Neural progenitor cell (in vitro differentiated cells): ENCODE results near the gene LARGE1. TPM values are rescaled to one million over a fixed set of nuclear protein-coding genes. Genes with fewer than 3 reads are reported as not detected.

Experiments used
- DNase-seq: peaks from one replicate; pipeline ENCODE4 v3.0.0-alpha.2; 2016; ENCODE audit warnings: low spot score
- H2AFZ ChIP-seq: fragments of 200-600 bp; sonication (generic); replicated peaks from 2 replicates; pipeline ENCODE4 v1.6.1; 2016; ENCODE audit warnings: antibody characterized with exemption
- H3F3A ChIP-seq: fragments of 200-600 bp; sonication (generic); 2 replicates; pipeline ENCODE4 v1.6.1; 2016; ENCODE audit warnings: antibody characterized with exemption, low read depth
- H3K27ac ChIP-seq: fragments of 200-600 bp; sonication (generic); 2 replicates; pipeline ENCODE4 v1.5.1; 2016; ENCODE audit warnings: mild to moderate bottlenecking
- H3K27me3 ChIP-seq: fragments of 200-600 bp; sonication (generic); 2 replicates; pipeline ENCODE4 v1.6.1; 2016; ENCODE audit warnings: mild to moderate bottlenecking, moderate library complexity
- H3K36me3 ChIP-seq: fragments of 200-600 bp; sonication (generic); 2 replicates; pipeline ENCODE4 v1.5.1; 2016
- H3K4me1 ChIP-seq: fragments of 200-600 bp; sonication (generic); 2 replicates; pipeline ENCODE4 v1.6.1; 2016; ENCODE audit warnings: mixed run types
- H3K4me2 ChIP-seq: fragments of 200-600 bp; sonication (generic); 2 replicates; pipeline ENCODE4 v1.6.1; 2016
- H3K4me3 ChIP-seq: fragments of 200-600 bp; sonication (generic); 2 replicates; pipeline ENCODE4 v1.5.1; 2016
- H3K79me2 ChIP-seq: fragments of 200-600 bp; sonication (generic); 2 replicates; pipeline ENCODE4 v1.6.1; 2016; ENCODE audit warnings: low read depth
- H3K9ac ChIP-seq: fragments of 200-600 bp; sonication (generic); 2 replicates; pipeline ENCODE4 v1.6.1; 2016
- H3K9me3 ChIP-seq: fragments of 200-600 bp; sonication (generic); 2 replicates; pipeline ENCODE4 v1.5.1; 2016; ENCODE audit warnings: low read depth
- H4K20me1 ChIP-seq: fragments of 200-600 bp; sonication (generic); 2 replicates; pipeline ENCODE4 v1.6.1; 2016; ENCODE audit warnings: low read depth
- H3K27ac Mint-ChIP-seq: 3 replicates; pipeline ENCODE4 v1.8.0; 2021; ENCODE audit warnings: mixed read lengths
- H3K27me3 Mint-ChIP-seq: 2 replicates; pipeline ENCODE4 v1.8.0; 2022; ENCODE audit warnings: low read depth, mild to moderate bottlenecking, inconsistent platforms, moderate library complexity, mixed read lengths; ENCODE audit not compliant: insufficient read depth
- H3K36me3 Mint-ChIP-seq: 3 replicates; pipeline ENCODE4 v1.8.0; 2021; ENCODE audit warnings: mixed read lengths
- H3K4me1 Mint-ChIP-seq: 3 replicates; pipeline ENCODE4 v1.8.0; 2021; ENCODE audit warnings: mixed read lengths
- H3K4me3 Mint-ChIP-seq: 3 replicates; pipeline ENCODE4 v1.8.0; 2021; ENCODE audit warnings: mild to moderate bottlenecking, moderate library complexity, mixed read lengths
- H3K9me3 Mint-ChIP-seq: 3 replicates; pipeline ENCODE4 v1.8.0; 2020; ENCODE audit warnings: mixed read lengths
- CTCF ChIP-seq: fragments of 200-600 bp; sonication (generic); IDR thresholded peaks from 2 replicates; pipeline ENCODE4 v1.5.1; 2017; ENCODE audit warnings: antibody characterized with exemption, mild to moderate bottlenecking
- EZH2 ChIP-seq: fragments of 200-600 bp; sonication (generic); IDR thresholded peaks from 2 replicates; pipeline ENCODE4 v1.6.1; 2017; ENCODE audit warnings: antibody characterized with exemption, mild to moderate bottlenecking, moderate library complexity
- EZH2phosphoT487 ChIP-seq: fragments of 200-600 bp; sonication (generic); IDR thresholded peaks from 2 replicates; pipeline ENCODE4 v1.6.1; 2017; ENCODE audit warnings: antibody characterized with exemption
- total RNA-seq: library from RNA; depleted of rRNA; stranded (reverse); fragments of >200 nt; gene quantifications from 2 replicates; pipeline ENCODE4 v1.2.3, GENCODE V29; 2015; ENCODE audit warnings: low replicate concordance

The LARGE1 gene
- total RNA-seq, 1 donor from 2014 or later, result 24.9 TPM

GRCh38 chr22:33528183-33528582, 392.1 kb downstream of the LARGE1 start:
- H3F3A ChIP-seq, result no peaks in the 10 kb centered on the region
- H3K4me3 Mint-ChIP-seq, result no peak overlapping the region
- no peak overlapping the region for H3K4me3 ChIP-seq
- H3K27ac Mint-ChIP-seq, result no peak overlapping the region
- no peak overlapping the region for H2AFZ ChIP-seq
- H4K20me1 ChIP-seq, result no peaks in the 10 kb centered on the region
- no peak overlapping the region for H3K4me2 ChIP-seq
- TF ChIP-seq EZH2 (no peak), EZH2phosphoT487 (no peak), CTCF (no peak)
- peaks cover 9% of the 10 kb centered on the region for H3K4me1 ChIP-seq
- H3K27me3 Mint-ChIP-seq, result no peaks in the 10 kb centered on the region
- H3K36me3 Mint-ChIP-seq, result peaks cover 3% of the 10 kb centered on the region
- no peak overlapping the region for H3K27ac ChIP-seq
- H3K9me3 Mint-ChIP-seq, result peaks cover 1% of the 10 kb centered on the region
- no peak overlapping the region for H3K9ac ChIP-seq
- no peaks in the 10 kb centered on the region for H3K79me2 ChIP-seq
- H3K27me3 ChIP-seq, result no peaks in the 10 kb centered on the region
- H3K4me1 Mint-ChIP-seq, result peaks cover 26% of the 10 kb centered on the region
- DNase-seq, result no peak
- H3K9me3 ChIP-seq, result no peaks in the 10 kb centered on the region
- H3K36me3 ChIP-seq, result no peaks in the 10 kb centered on the region

GRCh38 chr22:33526434-33527107, 393.7 kb downstream of the LARGE1 start:
- Mint-ChIP-seq H3K27me3 (no peaks in the 10 kb centered on the region), H3K4me1 (peaks cover 26% of the 10 kb centered on the region), H3K4me3 (no peak overlapping the region), H3K9me3 (peaks cover 2% of the 10 kb centered on the region), H3K36me3 (peaks cover 9% of the 10 kb centered on the region), H3K27ac (no peak overlapping the region)
- Histone ChIP-seq H3F3A (no peaks in the 10 kb centered on the region), H3K4me2 (no peak overlapping the region), H3K9me3 (no peaks in the 10 kb centered on the region), H4K20me1 (no peaks in the 10 kb centered on the region), H3K36me3 (no peaks in the 10 kb centered on the region), H3K27ac (no peak overlapping the region), H3K9ac (no peak overlapping the region), H3K4me3 (no peak overlapping the region), H3K27me3 (no peaks in the 10 kb centered on the region), H3K4me1 (peaks cover 9% of the 10 kb centered on the region), H2AFZ (no peak overlapping the region), H3K79me2 (no peaks in the 10 kb centered on the region)
- no peak for DNase-seq
- no peak for TF ChIP-seq EZH2
- TF ChIP-seq CTCF, result no peak
- TF ChIP-seq EZH2phosphoT487, result no peak

- TF ChIP-seq EZH2phosphoT487 (no peak), CTCF (no peak), EZH2 (no peak)
- H4K20me1 ChIP-seq, result no peaks in the 10 kb centered on the region
- Mint-ChIP-seq H3K4me3 (no peak overlapping the region), H3K27me3 (no peaks in the 10 kb centered on the region), H3K36me3 (peaks cover 10% of the 10 kb centered on the region), H3K4me1 (peaks cover 33% of the 10 kb centered on the region), H3K9me3 (peaks cover 2% of the 10 kb centered on the region), H3K27ac (no peak overlapping the region)
- no peak overlapping the region for H3K27ac ChIP-seq
- H2AFZ ChIP-seq, result no peak overlapping the region
- no peak for DNase-seq
- H3K79me2 ChIP-seq, result no peaks in the 10 kb centered on the region
- H3K4me2 ChIP-seq, result no peak overlapping the region
- H3K9me3 ChIP-seq, result no peaks in the 10 kb centered on the region
- H3K27me3 ChIP-seq, result no peaks in the 10 kb centered on the region
- H3K9ac ChIP-seq, result no peak overlapping the region
- H3K4me3 ChIP-seq, result no peak overlapping the region
- no peaks in the 10 kb centered on the region for H3K36me3 ChIP-seq
- peaks cover 10% of the 10 kb centered on the region for H3K4me1 ChIP-seq
- peaks cover 1% of the 10 kb centered on the region for H3F3A ChIP-seq
Measured at GRCh38 chr22:33524511-33525260, 395.6 kb downstream of the LARGE1 start.
